Esophagus squamous epithelium (tissue), 5 donors: Measurements from ENCODE around the gene RHOD. TPM values are rescaled to one million over a fixed set of nuclear protein-coding genes. Genes with fewer than 3 reads are reported as not detected.

Source experiments
- DNase-seq: peaks from one replicate; lab custom pipeline; 2025; lab: John Stamatoyannopoulos, UW
- H3K27ac ChIP-seq, 4 donors: fragments of 200-600 bp; sonication (generic); one replicate each; pipeline ENCODE4 v1.5.1; 2016 to 2019; ENCODE audit warnings: mild to moderate bottlenecking in 1 of 4
- H3K27me3 ChIP-seq, 4 donors: fragments of 200-600 bp; sonication (generic); 1 replicate in 3 of 4; 2 replicates in 1 of 4; pipeline versions ENCODE4 v1.5.1 to v1.6.0; 2017 to 2021; ENCODE audit warnings: antibody characterized with exemption in 1 of 4
- H3K36me3 ChIP-seq, 3 donors: fragments of 200-600 bp; sonication (generic); one replicate each; pipeline ENCODE4 v1.5.1; 2016 to 2019
- H3K4me1 ChIP-seq, 3 donors: fragments of 200-600 bp; sonication (generic); one replicate each; pipeline ENCODE4 v1.5.1; 2017 to 2019
- H3K4me3 ChIP-seq, 4 donors: fragments of 200-600 bp; sonication (generic); 1 replicate in 3 of 4; 2 replicates in 1 of 4; pipeline ENCODE4 v1.5.1; 2016 to 2019; ENCODE audit warnings: mild to moderate bottlenecking in 2 of 4, moderate library complexity in 1 of 4
- H3K9me3 ChIP-seq, 3 donors: fragments of 200-600 bp; sonication (generic); one replicate each; pipeline ENCODE4 v1.5.1; 2016 to 2019
- POLR2A ChIP-seq, 4 donors: fragments of 450-650 bp; IDR thresholded peaks; one replicate each; pipeline ENCODE4 v1.6.1; 2017; ENCODE audit warnings: antibody characterized with exemption in 4 of 4, mild to moderate bottlenecking in 4 of 4, moderate library complexity in 3 of 4
- WGBS, 2 donors: methylation state at CpG; one replicate each; pipeline ENCODE4 v1.1.5; 2018; 5-methylcytosine and 5-hydroxymethylcytosine counted together
- intact Hi-C: fragments of 100-400 bp; cut with DNase I; formaldehyde crosslinking; loops from one replicate; pipeline ENCODE4 v1.15.0; 2022
- total RNA-seq, 4 donors: library from RNA; depleted of rRNA; stranded (reverse); fragments of >200 nt; gene quantifications; one replicate each; pipeline ENCODE4 v1.1.0, GENCODE V29; 2016
- TF ChIP-seq, protein P1 (sequence below), 6 experiments: fragments of 450-650 bp in 4 of 6; fragments of 200-600 bp in 2 of 6; sonication (generic) in 2 of 6; IDR thresholded peaks; one replicate each; pipeline ENCODE4 v1.5.1; 2016 to 2019; ENCODE audit warnings: antibody characterized with exemption in 6 of 6, mild to moderate bottlenecking in 4 of 6, moderate library complexity in 4 of 6
- donor health status: DM: yes; HTN: yes; CAD: no.

RHOD gene
- total RNA-seq, 4 donors from 2014 or later, result 122 to 219 (median 169) TPM

GRCh38 chr11:67113231-67113721 lies 56.6 kb downstream of the RHOD start:
- intact Hi-C loops, result no loop called here
- H3K4me1 ChIP-seq, result peaks cover 0 to 29% (median 0%) of the 10 kb centered on the region in 3 donors
- 74 to 75% methylated on average over 3 of the region's 5 CpGs for WGBS, 2 donors
- H3K27me3 ChIP-seq, result no peaks in the 10 kb centered on the region
- H3K9me3 ChIP-seq, result no peaks in the 10 kb centered on the region
- no peak for DNase-seq
- H3K4me3 ChIP-seq, result no peak overlapping the region
- no peak for TF ChIP-seq POLR2A (IDR thresholded peaks at IDR 0.05)
- TF ChIP-seq, protein P1, sequence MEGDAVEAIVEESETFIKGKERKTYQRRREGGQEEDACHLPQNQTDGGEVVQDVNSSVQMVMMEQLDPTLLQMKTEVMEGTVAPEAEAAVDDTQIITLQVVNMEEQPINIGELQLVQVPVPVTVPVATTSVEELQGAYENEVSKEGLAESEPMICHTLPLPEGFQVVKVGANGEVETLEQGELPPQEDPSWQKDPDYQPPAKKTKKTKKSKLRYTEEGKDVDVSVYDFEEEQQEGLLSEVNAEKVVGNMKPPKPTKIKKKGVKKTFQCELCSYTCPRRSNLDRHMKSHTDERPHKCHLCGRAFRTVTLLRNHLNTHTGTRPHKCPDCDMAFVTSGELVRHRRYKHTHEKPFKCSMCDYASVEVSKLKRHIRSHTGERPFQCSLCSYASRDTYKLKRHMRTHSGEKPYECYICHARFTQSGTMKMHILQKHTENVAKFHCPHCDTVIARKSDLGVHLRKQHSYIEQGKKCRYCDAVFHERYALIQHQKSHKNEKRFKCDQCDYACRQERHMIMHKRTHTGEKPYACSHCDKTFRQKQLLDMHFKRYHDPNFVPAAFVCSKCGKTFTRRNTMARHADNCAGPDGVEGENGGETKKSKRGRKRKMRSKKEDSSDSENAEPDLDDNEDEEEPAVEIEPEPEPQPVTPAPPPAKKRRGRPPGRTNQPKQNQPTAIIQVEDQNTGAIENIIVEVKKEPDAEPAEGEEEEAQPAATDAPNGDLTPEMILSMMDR (IDR thresholded peaks at IDR 0.05), result no peak
- no peaks in the 10 kb centered on the region for H3K36me3 ChIP-seq
- no peak overlapping the region for H3K27ac ChIP-seq

DNA sequence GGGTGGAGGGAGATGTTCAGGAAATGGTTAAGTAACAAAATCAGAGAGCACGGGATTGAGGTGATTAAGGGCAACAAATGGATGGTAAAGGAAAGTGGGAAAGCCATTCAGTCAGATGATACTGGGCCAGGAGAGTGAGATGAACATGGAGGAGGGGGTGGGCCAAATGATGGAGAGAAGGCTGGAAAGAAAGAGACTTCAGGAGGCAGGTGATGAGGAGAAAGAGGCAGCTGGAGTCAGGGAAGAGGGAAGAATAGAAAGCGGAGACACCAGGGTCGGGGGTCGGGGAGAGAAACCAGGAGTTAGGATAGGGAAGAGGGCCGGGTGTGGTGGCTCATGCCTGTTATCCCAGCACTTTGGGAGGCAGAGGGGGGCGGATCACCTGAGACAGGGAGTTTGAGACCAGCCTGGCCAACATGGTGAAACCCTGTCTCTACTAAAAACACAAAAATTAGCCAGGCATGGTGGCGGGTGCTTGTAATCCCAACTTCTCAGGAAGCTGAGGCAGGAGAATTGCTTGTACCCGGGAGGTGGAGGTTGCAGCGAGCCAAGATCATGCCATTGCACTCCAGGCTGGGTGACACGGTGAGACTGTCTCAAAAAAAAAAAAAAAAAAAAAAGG lies 57.7 kb downstream of the RHOD start:
- H3K36me3 ChIP-seq, result no peaks in the 10 kb centered on the region
- no peaks in the 10 kb centered on the region for H3K9me3 ChIP-seq
- TF ChIP-seq, protein P1 (IDR thresholded peaks at IDR 0.05), result no peak
- TF ChIP-seq POLR2A (IDR thresholded peaks at IDR 0.05), result no peak
- 79 to 86% methylated on average over 8 to 10 of the region's 10 CpGs for WGBS, 2 donors
- H3K27me3 ChIP-seq, result no peaks in the 10 kb centered on the region
- no peak overlapping the region for H3K27ac ChIP-seq
- no peak for DNase-seq
- intact Hi-C loops, result no loop called here
- peaks cover 0 to 29% (median 0%) of the 10 kb centered on the region in 3 donors for H3K4me1 ChIP-seq
- H3K4me3 ChIP-seq, result no peak overlapping the region

- peaks cover 0 to 25% (median 2%) of the 10 kb centered on the region in 3 donors for H3K4me1 ChIP-seq
- H3K36me3 ChIP-seq, result no peaks in the 10 kb centered on the region
- no peak overlapping the region for H3K27ac ChIP-seq
- 64 to 84% methylated on average over 3 of the region's 3 CpGs for whole genome bisulfite sequencing, 2 donors
- H3K9me3 ChIP-seq, result no peaks in the 10 kb centered on the region
- H3K27me3 ChIP-seq, result no peaks in the 10 kb centered on the region
- intact Hi-C loops, result no loop called here
- no peak for DNase-seq
- no peak overlapping the region for H3K4me3 ChIP-seq
- TF ChIP-seq, protein P1 (IDR thresholded peaks at IDR 0.05), result no peak
- no peak for TF ChIP-seq POLR2A (IDR thresholded peaks at IDR 0.05)
These were observed 60.1 kb downstream of the RHOD start for GRCh38 chr11:67116758-67117105.

DNA sequence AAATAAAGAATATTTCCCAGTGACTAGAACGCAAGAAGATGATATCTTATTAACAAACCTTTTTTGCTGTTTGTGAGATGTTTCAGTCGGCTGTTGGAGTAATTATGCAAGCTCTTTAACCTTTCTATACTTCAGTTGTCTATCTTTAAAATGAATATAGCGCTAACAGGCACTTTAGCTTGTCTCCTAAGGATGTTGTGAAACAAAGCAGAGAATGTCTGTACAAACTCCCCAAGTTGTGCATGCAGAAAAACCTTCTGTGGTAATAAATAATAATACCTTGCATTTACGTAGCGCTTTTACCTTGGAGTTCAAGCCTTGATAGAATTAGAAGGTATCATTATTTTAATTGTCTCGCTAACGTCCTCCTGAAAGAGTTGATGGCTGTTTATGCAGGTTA lies 60.5 kb downstream of the RHOD start:
- 71 to 72% methylated on average over 7 of the region's 7 CpGs for WGBS, 2 donors
- peak overlapping the region; percentile 55 to 96 (median 88) for H3K4me3 ChIP-seq
- intact Hi-C loops, result no loop called here
- DNase-seq, result no peak
- no peaks in the 10 kb centered on the region for H3K27me3 ChIP-seq
- H3K27ac ChIP-seq, result peak overlapping the region; percentile 94 to 100 (median 98)
- H3K4me1 ChIP-seq, result peaks cover 0 to 30% (median 6%) of the 10 kb centered on the region in 3 donors
- TF ChIP-seq, protein P1 (IDR thresholded peaks at IDR 0.05), result no peak
- no peak for TF ChIP-seq POLR2A (IDR thresholded peaks at IDR 0.05)
- H3K36me3 ChIP-seq, result no peaks in the 10 kb centered on the region
- H3K9me3 ChIP-seq, result no peaks in the 10 kb centered on the region

DNA sequence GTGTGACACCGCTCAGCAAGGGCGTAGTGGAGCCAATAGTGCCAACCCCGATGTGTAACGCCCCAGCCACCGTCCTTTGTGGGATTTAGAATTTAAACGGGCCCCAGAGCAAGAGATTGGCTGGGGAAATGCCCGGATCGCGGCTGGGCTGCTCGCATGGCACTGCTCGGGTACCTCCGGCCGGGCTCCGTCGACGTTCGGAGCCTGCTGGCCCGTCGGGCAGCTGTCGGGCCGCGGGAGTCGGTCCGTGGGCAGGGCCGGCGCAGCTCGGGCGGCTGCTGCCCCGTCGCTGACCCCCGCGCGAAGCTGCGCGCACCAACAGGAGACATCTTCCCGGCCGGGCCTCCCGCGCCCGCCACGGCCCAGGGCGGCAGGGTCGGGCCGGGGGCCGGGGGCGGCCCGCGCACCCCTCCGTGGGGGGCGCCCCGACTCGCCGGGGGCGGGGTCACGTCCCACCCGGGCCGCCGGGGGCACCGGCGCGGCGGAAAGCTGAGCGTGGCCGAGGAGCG lies 61.1 kb downstream of the RHOD start:
- Histone ChIP-seq H3K36me3 (peaks cover 0 to 4% (median 0%) of the 10 kb centered on the region in 3 donors), H3K4me1 (peaks cover 0 to 35% (median 9%) of the 10 kb centered on the region in 3 donors), H3K27ac (peak overlapping the region; percentile 94 to 100 (median 98)), H3K9me3 (no peaks in the 10 kb centered on the region), H3K27me3 (no peaks in the 10 kb centered on the region), H3K4me3 (peak overlapping the region; percentile 55 to 96 (median 88))
- TF ChIP-seq, protein P1 (IDR thresholded peaks at IDR 0.05), result no peak
- TF ChIP-seq POLR2A (IDR thresholded peaks at IDR 0.05), result peak in 2 of 4 donors; percentile 7 to 25
- WGBS, 2 donors, result 0 to 17% methylated on average over 1 to 2 of the region's 65 CpGs
- intact Hi-C loops, result no loop called here
- no peak for DNase-seq
